GM23338 (cell line): ENCODE results near the gene LLPH. TPM values are rescaled to one million over a fixed set of nuclear protein-coding genes. Genes with fewer than 3 reads are reported as not detected.

Experiments
- ATAC-seq: fragments of 200-7000 bp; cut with Tn5 transposase; 3 replicates; pipeline ENCODE4 v1.9.1; 2020
- DNase-seq: peaks from one replicate; pipeline ENCODE4 v3.0.0-alpha.2; 2015; ENCODE audit warnings: low spot score
- H2AFZ ChIP-seq: fragments of 200-600 bp; sonication (generic); 2 replicates; pipeline ENCODE4 v1.8.0; 2016; ENCODE audit warnings: antibody characterized with exemption, mild to moderate bottlenecking, moderate library complexity
- H3F3A ChIP-seq: fragments of 200-600 bp; sonication (generic); replicated peaks from 2 replicates; pipeline ENCODE4 v1.8.0; 2017; ENCODE audit warnings: antibody characterized with exemption, mixed run types, low read depth
- H3K27ac ChIP-seq: fragments of 200-600 bp; sonication (generic); 2 replicates; pipeline ENCODE4 v1.6.1; 2016; ENCODE audit warnings: low read depth
- H3K27me3 ChIP-seq: fragments of 200-600 bp; sonication (generic); 2 replicates; pipeline ENCODE4 v1.8.0; 2016; ENCODE audit warnings: mild to moderate bottlenecking, mixed run types, moderate library complexity; ENCODE audit not compliant: insufficient read depth
- H3K36me3 ChIP-seq: fragments of 200-600 bp; sonication (generic); 2 replicates; pipeline ENCODE4 v1.8.0; 2016; ENCODE audit warnings: mild to moderate bottlenecking; ENCODE audit not compliant: insufficient read depth
- H3K4me1 ChIP-seq: fragments of 200-600 bp; sonication (generic); 2 replicates; pipeline ENCODE4 v1.8.0; 2016; ENCODE audit warnings: mild to moderate bottlenecking, moderate library complexity; ENCODE audit not compliant: insufficient read depth
- H3K4me2 ChIP-seq: fragments of 200-600 bp; sonication (generic); 2 replicates; pipeline ENCODE4 v1.7.1; 2017; ENCODE audit warnings: mixed run types
- H3K4me3 ChIP-seq: fragments of 200-600 bp; sonication (generic); 2 replicates; pipeline ENCODE4 v1.6.1; 2016; ENCODE audit warnings: mixed run types
- H3K79me2 ChIP-seq: fragments of 200-600 bp; sonication (generic); replicated peaks from 2 replicates; pipeline ENCODE4 v1.8.0; 2017; ENCODE audit warnings: mild to moderate bottlenecking; ENCODE audit not compliant: insufficient read depth
- H3K9me2 ChIP-seq: fragments of 200-600 bp; sonication (generic); 2 replicates; pipeline ENCODE4 v1.8.0; 2017; ENCODE audit not compliant: insufficient read depth
- H4K20me1 ChIP-seq: fragments of 200-600 bp; sonication (generic); replicated peaks from 2 replicates; pipeline ENCODE4 v1.8.0; 2017; ENCODE audit warnings: mild to moderate bottlenecking; ENCODE audit not compliant: insufficient read depth
- H3K27ac Mint-ChIP-seq: 2 replicates; pipeline ENCODE4 v1.8.0; 2020; ENCODE audit warnings: inconsistent platforms, mild to moderate bottlenecking, moderate library complexity, mixed read lengths
- H3K27me3 Mint-ChIP-seq: 3 replicates; pipeline ENCODE4 v1.8.0; 2022; ENCODE audit warnings: low read depth, mild to moderate bottlenecking, moderate library complexity, mixed read lengths, inconsistent platforms; ENCODE audit not compliant: insufficient read depth, poor library complexity
- H3K36me3 Mint-ChIP-seq: 3 replicates; pipeline ENCODE4 v1.8.0; 2021; ENCODE audit warnings: low read depth, mild to moderate bottlenecking, inconsistent platforms, moderate library complexity, mixed read lengths
- H3K4me1 Mint-ChIP-seq: 3 replicates; pipeline ENCODE4 v1.8.0; 2020; ENCODE audit warnings: mild to moderate bottlenecking, inconsistent platforms, mixed read lengths
- H3K4me3 Mint-ChIP-seq: 3 replicates; pipeline ENCODE4 v1.8.0; 2021; ENCODE audit warnings: moderate library complexity, mild to moderate bottlenecking, inconsistent platforms, mixed read lengths
- H3K9me3 Mint-ChIP-seq: 3 replicates; pipeline ENCODE4 v1.8.0; 2020; ENCODE audit warnings: moderate library complexity, mild to moderate bottlenecking, inconsistent platforms, mixed read lengths
- CTCF ChIP-seq, 2 experiments: fragments of 200-600 bp in 1 of 2; sonication (generic) in 1 of 2; conservative IDR thresholded peaks; 2 replicates each; pipeline versions ENCODE4 v1.5.1 to v1.6.1; 2016 to 2017; ENCODE audit warnings: antibody characterized with exemption in 2 of 2, low read depth in 2 of 2, mild to moderate bottlenecking in 2 of 2, moderate library complexity in 1 of 2
- EZH2phosphoT487 ChIP-seq: fragments of 200-600 bp; sonication (generic); IDR thresholded peaks from one replicate; pipeline ENCODE4 v1.8.1; 2018; ENCODE audit warnings: antibody characterized with exemption; ENCODE audit not compliant: unreplicated experiment
- ZNF331 ChIP-seq: fragments of 250-450 bp; sonication (Bioruptor Pico); IDR thresholded peaks from 2 replicates; pipeline ENCODE4 v1.5.0; 2020; ENCODE audit warnings: low read depth, mild to moderate bottlenecking, moderate library complexity
- polyA plus RNA-seq: library from polyadenylated mRNA; unstranded; fragments of >200 nt; fragmentation: Nextera tagmentation; extraction: Ambion mirVana; gene quantifications from 2 replicates; pipeline ENCODE4 v1.2.1, GENCODE V29; 2016
- total RNA-seq: library from RNA; depleted of rRNA; stranded (reverse); fragments of >200 nt; shearing (Covaris generic); gene quantifications from 2 replicates; pipeline ENCODE4 v1.2.3, GENCODE V29; 2014
- TF ChIP-seq, protein P1 (sequence below): fragments of 250-450 bp; sonication (Bioruptor Pico); IDR thresholded peaks from 2 replicates; pipeline ENCODE4 v1.5.0; 2020; ENCODE audit warnings: mild to moderate bottlenecking, moderate library complexity
- TF ChIP-seq, protein P2 (sequence below): IDR thresholded peaks from 2 replicates; pipeline ENCODE4 v1.6.1; 2016; ENCODE audit warnings: antibody characterized with exemption

Gene LLPH
- total and polyA plus RNA-seq, 2 experiments from 2014 or later = 10.7 to 56.6 TPM

GRCh38 chr12:66070378-66071120 is 60.0 kb downstream of the LLPH start (continued):
- TF ChIP-seq, protein P1, sequence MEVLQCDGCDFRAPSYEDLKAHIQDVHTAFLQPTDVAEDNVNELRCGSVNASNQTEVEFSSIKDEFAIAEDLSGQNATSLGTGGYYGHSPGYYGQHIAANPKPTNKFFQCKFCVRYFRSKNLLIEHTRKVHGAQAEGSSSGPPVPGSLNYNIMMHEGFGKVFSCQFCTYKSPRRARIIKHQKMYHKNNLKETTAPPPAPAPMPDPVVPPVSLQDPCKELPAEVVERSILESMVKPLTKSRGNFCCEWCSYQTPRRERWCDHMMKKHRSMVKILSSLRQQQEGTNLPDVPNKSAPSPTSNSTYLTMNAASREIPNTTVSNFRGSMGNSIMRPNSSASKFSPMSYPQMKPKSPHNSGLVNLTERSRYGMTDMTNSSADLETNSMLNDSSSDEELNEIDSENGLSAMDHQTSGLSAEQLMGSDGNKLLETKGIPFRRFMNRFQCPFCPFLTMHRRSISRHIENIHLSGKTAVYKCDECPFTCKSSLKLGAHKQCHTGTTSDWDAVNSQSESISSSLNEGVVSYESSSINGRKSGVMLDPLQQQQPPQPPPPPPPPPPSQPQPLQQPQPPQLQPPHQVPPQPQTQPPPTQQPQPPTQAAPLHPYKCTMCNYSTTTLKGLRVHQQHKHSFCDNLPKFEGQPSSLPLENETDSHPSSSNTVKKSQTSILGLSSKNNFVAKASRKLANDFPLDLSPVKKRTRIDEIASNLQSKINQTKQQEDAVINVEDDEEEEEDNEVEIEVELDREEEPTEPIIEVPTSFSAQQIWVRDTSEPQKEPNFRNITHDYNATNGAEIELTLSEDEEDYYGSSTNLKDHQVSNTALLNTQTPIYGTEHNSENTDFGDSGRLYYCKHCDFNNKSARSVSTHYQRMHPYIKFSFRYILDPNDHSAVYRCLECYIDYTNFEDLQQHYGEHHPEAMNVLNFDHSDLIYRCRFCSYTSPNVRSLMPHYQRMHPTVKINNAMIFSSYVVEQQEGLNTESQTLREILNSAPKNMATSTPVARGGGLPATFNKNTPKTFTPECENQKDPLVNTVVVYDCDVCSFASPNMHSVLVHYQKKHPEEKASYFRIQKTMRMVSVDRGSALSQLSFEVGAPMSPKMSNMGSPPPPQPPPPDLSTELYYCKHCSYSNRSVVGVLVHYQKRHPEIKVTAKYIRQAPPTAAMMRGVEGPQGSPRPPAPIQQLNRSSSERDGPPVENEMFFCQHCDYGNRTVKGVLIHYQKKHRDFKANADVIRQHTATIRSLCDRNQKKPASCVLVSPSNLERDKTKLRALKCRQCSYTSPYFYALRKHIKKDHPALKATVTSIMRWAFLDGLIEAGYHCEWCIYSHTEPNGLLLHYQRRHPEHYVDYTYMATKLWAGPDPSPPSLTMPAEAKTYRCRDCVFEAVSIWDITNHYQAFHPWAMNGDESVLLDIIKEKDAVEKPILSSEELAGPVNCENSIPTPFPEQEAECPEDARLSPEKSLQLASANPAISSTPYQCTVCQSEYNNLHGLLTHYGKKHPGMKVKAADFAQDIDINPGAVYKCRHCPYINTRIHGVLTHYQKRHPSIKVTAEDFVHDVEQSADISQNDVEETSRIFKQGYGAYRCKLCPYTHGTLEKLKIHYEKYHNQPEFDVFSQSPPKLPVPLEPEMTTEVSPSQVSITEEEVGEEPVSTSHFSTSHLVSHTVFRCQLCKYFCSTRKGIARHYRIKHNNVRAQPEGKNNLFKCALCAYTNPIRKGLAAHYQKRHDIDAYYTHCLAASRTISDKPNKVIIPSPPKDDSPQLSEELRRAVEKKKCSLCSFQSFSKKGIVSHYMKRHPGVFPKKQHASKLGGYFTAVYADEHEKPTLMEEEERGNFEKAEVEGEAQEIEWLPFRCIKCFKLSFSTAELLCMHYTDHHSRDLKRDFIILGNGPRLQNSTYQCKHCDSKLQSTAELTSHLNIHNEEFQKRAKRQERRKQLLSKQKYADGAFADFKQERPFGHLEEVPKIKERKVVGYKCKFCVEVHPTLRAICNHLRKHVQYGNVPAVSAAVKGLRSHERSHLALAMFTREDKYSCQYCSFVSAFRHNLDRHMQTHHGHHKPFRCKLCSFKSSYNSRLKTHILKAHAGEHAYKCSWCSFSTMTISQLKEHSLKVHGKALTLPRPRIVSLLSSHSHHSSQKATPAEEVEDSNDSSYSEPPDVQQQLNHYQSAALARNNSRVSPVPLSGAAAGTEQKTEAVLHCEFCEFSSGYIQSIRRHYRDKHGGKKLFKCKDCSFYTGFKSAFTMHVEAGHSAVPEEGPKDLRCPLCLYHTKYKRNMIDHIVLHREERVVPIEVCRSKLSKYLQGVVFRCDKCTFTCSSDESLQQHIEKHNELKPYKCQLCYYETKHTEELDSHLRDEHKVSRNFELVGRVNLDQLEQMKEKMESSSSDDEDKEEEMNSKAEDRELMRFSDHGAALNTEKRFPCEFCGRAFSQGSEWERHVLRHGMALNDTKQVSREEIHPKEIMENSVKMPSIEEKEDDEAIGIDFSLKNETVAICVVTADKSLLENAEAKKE = no peak

- H3K27ac Mint-ChIP-seq = no peak overlapping the region
- H3K27me3 ChIP-seq = no peaks in the 10 kb centered on the region
- no peaks in the 10 kb centered on the region for H3K36me3 ChIP-seq
- H3K79me2 ChIP-seq = no peaks in the 10 kb centered on the region
- H3K9me3 Mint-ChIP-seq = no peaks in the 10 kb centered on the region
- H3K9me2 ChIP-seq = no peaks in the 10 kb centered on the region
- H3K36me3 Mint-ChIP-seq = no peaks in the 10 kb centered on the region
- H2AFZ ChIP-seq = peak overlapping the region; percentile 14; the same call in 1 of the 2 replicates
- no peaks in the 10 kb centered on the region for H4K20me1 ChIP-seq
- H3K4me1 ChIP-seq = peaks cover 26% of the 10 kb centered on the region
- no peak overlapping the region for H3K27ac ChIP-seq
- no peak overlapping the region for H3K4me2 ChIP-seq
- no peak overlapping the region for H3K4me3 Mint-ChIP-seq
- no peak overlapping the region for H3K4me3 ChIP-seq
- H3F3A ChIP-seq = no peaks in the 10 kb centered on the region; the same call in 1 of the 2 replicates
- DNase-seq = no peak
- peaks cover 22% of the 10 kb centered on the region for H3K4me1 Mint-ChIP-seq
- ATAC-seq = no peak
- no peaks in the 10 kb centered on the region for H3K27me3 Mint-ChIP-seq
- no peak for TF ChIP-seq CTCF (conservative IDR thresholded peaks at IDR 0.05; ENCODE audit: low read depth in 2 of 2)
- no peak for TF ChIP-seq EZH2phosphoT487
- no peak for TF ChIP-seq ZNF331
- TF ChIP-seq, protein P2, sequence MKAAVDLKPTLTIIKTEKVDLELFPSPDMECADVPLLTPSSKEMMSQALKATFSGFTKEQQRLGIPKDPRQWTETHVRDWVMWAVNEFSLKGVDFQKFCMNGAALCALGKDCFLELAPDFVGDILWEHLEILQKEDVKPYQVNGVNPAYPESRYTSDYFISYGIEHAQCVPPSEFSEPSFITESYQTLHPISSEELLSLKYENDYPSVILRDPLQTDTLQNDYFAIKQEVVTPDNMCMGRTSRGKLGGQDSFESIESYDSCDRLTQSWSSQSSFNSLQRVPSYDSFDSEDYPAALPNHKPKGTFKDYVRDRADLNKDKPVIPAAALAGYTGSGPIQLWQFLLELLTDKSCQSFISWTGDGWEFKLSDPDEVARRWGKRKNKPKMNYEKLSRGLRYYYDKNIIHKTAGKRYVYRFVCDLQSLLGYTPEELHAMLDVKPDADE = no peak
Observed at GRCh38 chr12:66066929-66067523, 63.5 kb downstream of the LLPH start.
